Peyer's patch (tissue), 4 donors: ENCODE measurements around the gene SUPT3H. TPM values are rescaled to one million over a fixed set of nuclear protein-coding genes. Genes with fewer than 3 reads are reported as not detected.

ENCODE experiments used
- DNase-seq, 3 donors: peaks; one replicate each; pipeline ENCODE4 v3.0.0-alpha.2; 2017 to 2019
- H3K27ac ChIP-seq, 4 donors: fragments of 200-600 bp; sonication (generic); one replicate each; pipeline ENCODE4 v1.5.1; 2016 to 2019
- H3K27me3 ChIP-seq, 2 donors: fragments of 200-600 bp; sonication (generic); one replicate each; pipeline ENCODE4 v1.5.1; 2019
- H3K36me3 ChIP-seq, 3 donors: fragments of 200-600 bp; sonication (generic); one replicate each; pipeline ENCODE4 v1.5.1; 2016 to 2019
- H3K4me1 ChIP-seq, 4 donors: fragments of 200-600 bp; sonication (generic); one replicate each; pipeline ENCODE4 v1.5.1; 2016 to 2019
- H3K4me3 ChIP-seq, 4 donors: fragments of 200-600 bp; sonication (generic); 1 replicate in 3 of 4; 2 replicates in 1 of 4; pipeline ENCODE4 v1.5.1; 2016 to 2019; ENCODE audit warnings: mild to moderate bottlenecking in 1 of 4
- H3K9me3 ChIP-seq, 4 donors: fragments of 200-600 bp; sonication (generic); one replicate each; pipeline ENCODE4 v1.5.1; 2016 to 2019; ENCODE audit warnings: mild to moderate bottlenecking in 1 of 4
- POLR2A ChIP-seq, 2 donors: fragments of 450-650 bp; IDR thresholded peaks; one replicate each; pipeline ENCODE4 v1.5.1; 2017; ENCODE audit warnings: antibody characterized with exemption in 2 of 2, mild to moderate bottlenecking in 2 of 2, moderate library complexity in 2 of 2
- total RNA-seq, 4 donors: library from RNA; depleted of rRNA; stranded (reverse); fragments of >200 nt; gene quantifications; one replicate each; pipeline ENCODE4 v1.1.0, GENCODE V29; 2016
- TF ChIP-seq, protein P1 (sequence below), 6 experiments: fragments of 450-650 bp in 4 of 6; fragments of 200-600 bp in 2 of 6; sonication (generic) in 1 of 6; IDR thresholded peaks; one replicate each; pipeline ENCODE4 v1.5.1; 2017 to 2019; ENCODE audit warnings: antibody characterized with exemption in 6 of 6, mild to moderate bottlenecking in 3 of 6, moderate library complexity in 1 of 6

SUPT3H gene
- total RNA-seq, 4 donors from 2014 or later, result 2.0 to 17.3 (median 2.7) TPM

GRCh38 chr6:45376310-45377042 lies 1.3 kb downstream of the SUPT3H start:
- Histone ChIP-seq H3K4me3 (peak overlapping the region; percentile 68 to 95 (median 92)), H3K27ac (peak overlapping the region; percentile 93 to 98 (median 98)), H3K36me3 (no peaks in the 10 kb centered on the region), H3K4me1 (peaks cover 0 to 5% (median 0%) of the 10 kb centered on the region in 4 donors), H3K9me3 (no peaks in the 10 kb centered on the region), H3K27me3 (no peaks in the 10 kb centered on the region)
- TF ChIP-seq, protein P1, sequence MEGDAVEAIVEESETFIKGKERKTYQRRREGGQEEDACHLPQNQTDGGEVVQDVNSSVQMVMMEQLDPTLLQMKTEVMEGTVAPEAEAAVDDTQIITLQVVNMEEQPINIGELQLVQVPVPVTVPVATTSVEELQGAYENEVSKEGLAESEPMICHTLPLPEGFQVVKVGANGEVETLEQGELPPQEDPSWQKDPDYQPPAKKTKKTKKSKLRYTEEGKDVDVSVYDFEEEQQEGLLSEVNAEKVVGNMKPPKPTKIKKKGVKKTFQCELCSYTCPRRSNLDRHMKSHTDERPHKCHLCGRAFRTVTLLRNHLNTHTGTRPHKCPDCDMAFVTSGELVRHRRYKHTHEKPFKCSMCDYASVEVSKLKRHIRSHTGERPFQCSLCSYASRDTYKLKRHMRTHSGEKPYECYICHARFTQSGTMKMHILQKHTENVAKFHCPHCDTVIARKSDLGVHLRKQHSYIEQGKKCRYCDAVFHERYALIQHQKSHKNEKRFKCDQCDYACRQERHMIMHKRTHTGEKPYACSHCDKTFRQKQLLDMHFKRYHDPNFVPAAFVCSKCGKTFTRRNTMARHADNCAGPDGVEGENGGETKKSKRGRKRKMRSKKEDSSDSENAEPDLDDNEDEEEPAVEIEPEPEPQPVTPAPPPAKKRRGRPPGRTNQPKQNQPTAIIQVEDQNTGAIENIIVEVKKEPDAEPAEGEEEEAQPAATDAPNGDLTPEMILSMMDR (IDR thresholded peaks at IDR 0.05), result no peak
- no peak for TF ChIP-seq POLR2A (IDR thresholded peaks at IDR 0.05)
- DNase-seq, result no peak

- Histone ChIP-seq H3K4me3 (no peak overlapping the region), H3K9me3 (no peaks in the 10 kb centered on the region), H3K36me3 (no peaks in the 10 kb centered on the region), H3K27me3 (no peaks in the 10 kb centered on the region), H3K4me1 (peaks cover 0 to 5% (median 0%) of the 10 kb centered on the region in 4 donors), H3K27ac (no peak overlapping the region)
- no peak for TF ChIP-seq POLR2A (IDR thresholded peaks at IDR 0.05)
- TF ChIP-seq, protein P1 (IDR thresholded peaks at IDR 0.05), result no peak
- no peak for DNase-seq
Observed at GRCh38 chr6:45375449-45375848, 2.3 kb downstream of the SUPT3H start.

DNA sequence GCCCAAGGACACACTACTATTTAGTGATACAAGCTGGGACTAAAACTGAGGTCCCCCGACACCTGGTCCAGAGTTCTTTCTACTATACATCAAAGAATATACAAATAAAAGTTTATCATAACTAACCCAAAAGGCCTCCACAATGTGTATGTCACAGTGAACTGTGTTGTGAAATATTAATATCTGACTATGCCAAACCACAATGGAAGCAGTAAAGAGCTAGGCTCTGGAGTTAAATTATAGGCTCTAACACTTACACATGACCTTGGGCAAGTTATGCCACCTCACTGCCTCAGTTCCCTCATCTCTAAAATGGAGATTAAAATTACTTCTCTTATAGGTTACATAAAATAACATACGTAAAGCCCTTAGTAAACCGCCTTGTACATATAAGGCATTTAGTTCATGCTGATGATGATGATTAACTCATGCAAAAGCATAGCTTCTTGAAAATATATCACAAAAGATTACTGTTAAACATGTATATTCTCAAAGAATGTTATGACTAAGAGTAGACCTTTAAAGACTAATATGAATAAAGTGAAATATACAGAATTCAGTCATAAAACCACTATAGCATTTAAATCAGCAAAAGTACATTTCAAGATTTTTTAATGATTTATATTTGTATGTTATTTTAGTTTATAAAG lies 5.7 kb downstream of the SUPT3H start:
- Histone ChIP-seq H3K36me3 (no peaks in the 10 kb centered on the region), H3K27ac (no peak overlapping the region), H3K4me1 (peaks cover 0 to 5% (median 0%) of the 10 kb centered on the region in 4 donors), H3K27me3 (no peaks in the 10 kb centered on the region), H3K4me3 (no peak overlapping the region), H3K9me3 (no peaks in the 10 kb centered on the region)
- TF ChIP-seq, protein P1 (IDR thresholded peaks at IDR 0.05), result no peak
- no peak for TF ChIP-seq POLR2A (IDR thresholded peaks at IDR 0.05)
- no peak for DNase-seq

DNA sequence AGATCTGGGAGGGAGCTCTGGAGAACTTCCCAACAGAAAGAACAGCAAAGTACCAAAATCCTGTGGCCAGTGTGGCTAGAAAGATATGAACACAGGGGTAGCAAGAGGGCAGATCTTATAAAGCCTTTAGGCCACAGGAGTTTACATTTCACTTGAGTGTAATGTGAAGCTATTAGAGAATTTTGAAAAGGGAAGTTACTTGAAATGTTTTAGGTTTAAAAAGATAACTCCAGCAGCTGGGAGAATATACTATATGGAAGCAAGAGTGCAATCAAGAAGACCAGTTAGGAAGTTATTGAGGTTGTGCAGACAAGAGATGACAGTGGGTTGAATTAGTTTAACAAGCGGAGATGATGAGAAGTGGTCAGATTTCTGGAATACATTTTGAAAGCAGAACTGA lies 7.9 kb downstream of the SUPT3H start:
- no peaks in the 10 kb centered on the region for H3K4me1 ChIP-seq
- H3K9me3 ChIP-seq, result no peaks in the 10 kb centered on the region
- TF ChIP-seq POLR2A (IDR thresholded peaks at IDR 0.05), result no peak
- TF ChIP-seq, protein P1 (IDR thresholded peaks at IDR 0.05), result no peak
- no peaks in the 10 kb centered on the region for H3K36me3 ChIP-seq
- no peak overlapping the region for H3K27ac ChIP-seq
- no peak for DNase-seq
- no peaks in the 10 kb centered on the region for H3K27me3 ChIP-seq
- H3K4me3 ChIP-seq, result no peak overlapping the region

GRCh38 chr6:45367999-45368398 lies 9.7 kb downstream of the SUPT3H start:
- H3K36me3 ChIP-seq, result no peaks in the 10 kb centered on the region
- no peak overlapping the region for H3K27ac ChIP-seq
- no peaks in the 10 kb centered on the region for H3K27me3 ChIP-seq
- TF ChIP-seq POLR2A (IDR thresholded peaks at IDR 0.05), result no peak
- TF ChIP-seq, protein P1 (IDR thresholded peaks at IDR 0.05), result no peak
- no peak overlapping the region for H3K4me3 ChIP-seq
- DNase-seq, result no peak
- H3K9me3 ChIP-seq, result no peaks in the 10 kb centered on the region
- no peaks in the 10 kb centered on the region for H3K4me1 ChIP-seq
